ENCODE data around the gene OGFOD3. TPM values are rescaled to one million over a fixed set of nuclear protein-coding genes. Genes with fewer than 3 reads are reported as not detected.
A peak's percentile ranks its signal among the peaks of the same experiment; 100 is the strongest.

Gene OGFOD3
- total and polyA plus RNA-seq, 9 of the 15 experiments (the other 6 are each of a cell fraction or from before 2014, with no cell fraction given): 0.69 to 44.7 (median 18.9) TPM

GRCh38 chr17:82450357-82451106 lies 32.1 kb upstream of the OGFOD3 start, which contains the start of gene CYBC1 (continued):
- TF ChIP-seq TOE1 (IDR thresholded peaks at IDR 0.05; ENCODE audit: borderline replicate concordance) (no peak), TOE1 (CRISPR knock-in tag; IDR thresholded peaks at IDR 0.05; ENCODE audit: borderline replicate concordance, low read depth) (no peak), SNAPC5 (CRISPR knock-in tag; IDR thresholded peaks at IDR 0.05) (no peak), HMBOX1 (IDR thresholded peaks at IDR 0.05) (no peak), ZNF764 (CRISPR knock-in tag; IDR thresholded peaks at IDR 0.05; ENCODE audit: low read depth) (no peak), LARP7 (IDR thresholded peaks at IDR 0.05) (no peak), IFI16 (CRISPR knock-in tag; IDR thresholded peaks at IDR 0.05) (no peak), NCOA4 (IDR thresholded peaks at IDR 0.05; ENCODE audit: partially characterized antibody) (no peak), ARHGAP35 (IDR thresholded peaks at IDR 0.05; ENCODE audit: partially characterized antibody) (no peak), ZNF282 (CRISPR knock-in tag; IDR thresholded peaks at IDR 0.05) (no peak), MECOM (CRISPR knock-in tag; IDR thresholded peaks at IDR 0.05) (no peak), RBBP5 (IDR thresholded peaks at IDR 0.05; ENCODE audit: borderline replicate concordance, insufficient read depth, low read length, poor library complexity, severe bottlenecking) (peak; percentile 90), NBN (IDR thresholded peaks at IDR 0.05; ENCODE audit: low read depth) (no peak), JUND (IDR thresholded peaks at IDR 0.05; ENCODE audit: borderline replicate concordance, low read depth, low read length) (peak; percentile 3; the same call in 1 of the 2 replicates), JUND (tag; IDR thresholded peaks at IDR 0.05; ENCODE audit: borderline replicate concordance, low read depth, low read length) (no peak), NR2C2 (CRISPR knock-in tag; IDR thresholded peaks at IDR 0.05) (no peak), NR2C2 (tag; IDR thresholded peaks at IDR 0.05) (no peak; the same call in 1 of the 2 replicates), STAT6 (CRISPR knock-in tag; IDR thresholded peaks at IDR 0.05) (peak; percentile 68; the same call in 1 of the 2 replicates), ZNF23 (CRISPR knock-in tag; IDR thresholded peaks at IDR 0.05) (no peak), POLR3A (IDR thresholded peaks at IDR 0.05; ENCODE audit: borderline replicate concordance, extremely low read depth, insufficient read depth, insufficient read length) (no peak), TGIF2 (CRISPR knock-in tag; IDR thresholded peaks at IDR 0.05) (no peak), ZNF583 (CRISPR knock-in tag; IDR thresholded peaks at IDR 0.05) (no peak), NFRKB (IDR thresholded peaks at IDR 0.05; ENCODE audit: low read depth) (no peak), PTBP1 (IDR thresholded peaks at IDR 0.05; ENCODE audit: low read depth, low read length) (no peak), SRSF7 (optimal IDR thresholded peaks at IDR 0.05; ENCODE audit: low read depth, low read length) (no peak), MAFF (IDR thresholded peaks at IDR 0.05; ENCODE audit: low read length) (no peak)
